Stomach (tissue), 9 donors: ENCODE results near the gene RPS3. TPM values are rescaled to one million over a fixed set of nuclear protein-coding genes. Genes with fewer than 3 reads are reported as not detected.
"Not testable (repeated sequence)": the region's sequence is repeated elsewhere in the genome, so short reads cannot be mapped to it uniquely, and the experiment has no call there.

Experiments used
- DNase-seq, 2 donors: peaks; one replicate each; pipeline versions ENCODE4 v3.0.0 to v3.0.0-alpha.2; 2013 to 2019
- H3K27ac ChIP-seq, 5 donors: fragments of 200-600 bp in 4 of 5; sonication (generic) in 4 of 5; one replicate each; pipeline ENCODE4 v1.5.1; 2013 to 2019; ENCODE audit warnings: mild to moderate bottlenecking in 1 of 5, moderate library complexity in 1 of 5
- H3K27me3 ChIP-seq, 3 donors: fragments of 200-600 bp; sonication (generic); one replicate each; pipeline ENCODE4 v1.5.1; 2017 to 2019; ENCODE audit warnings: mixed run types in 1 of 3
- H3K36me3 ChIP-seq, 4 donors: fragments of 200-600 bp; sonication (generic); 1 replicate in 3 of 4; 2 replicates in 1 of 4; pipeline ENCODE4 v1.5.1; 2016 to 2019
- H3K4me1 ChIP-seq, 4 donors: fragments of 200-600 bp; sonication (generic); one replicate each; pipeline ENCODE4 v1.5.1; 2016 to 2019
- H3K4me3 ChIP-seq, 4 donors: fragments of 200-600 bp; sonication (generic) in 3 of 4; one replicate each; pipeline ENCODE4 v1.5.1; 2016 to 2019; ENCODE audit warnings: mild to moderate bottlenecking in 1 of 4
- H3K9me3 ChIP-seq, 4 donors: fragments of 200-600 bp; sonication (generic); one replicate each; pipeline ENCODE4 v1.5.1; 2016 to 2019
- EP300 ChIP-seq: sonication (generic); formaldehyde crosslinking; IDR thresholded peaks from one replicate; pipeline ENCODE4 v1.6.1; 2017; ENCODE audit warnings: antibody characterized with exemption
- POLR2A ChIP-seq, 4 donors: fragments of 450-650 bp; IDR thresholded peaks; one replicate each; pipeline ENCODE4 v1.6.1; 2016; ENCODE audit warnings: antibody characterized with exemption in 4 of 4, control low read depth in 2 of 4, mild to moderate bottlenecking in 1 of 4, moderate library complexity in 1 of 4
- POLR2AphosphoS5 ChIP-seq, 3 donors: sonication (generic); formaldehyde crosslinking; IDR thresholded peaks; one replicate each; pipeline ENCODE4 v1.6.1; 2016; ENCODE audit warnings: antibody characterized with exemption in 3 of 3
- WGBS, 5 donors: extraction: QIAGEN DNeasy Blood & Tissue Kit in 3 of 5; methylation state at CpG; one replicate each; pipeline versions ENCODE4 v1.1.5 to v1.1.7; 2013 to 2018; 5-methylcytosine and 5-hydroxymethylcytosine counted together
- intact Hi-C: fragments of 100-400 bp; cut with DNase I; formaldehyde crosslinking; loops from one replicate; pipeline ENCODE4 v1.15.1; 2023; ENCODE audit warnings: low total_unique reads
- polyA plus RNA-seq, 3 donors: library from polyadenylated mRNA; stranded (reverse); fragments of 200-250 nt; gene quantifications; one replicate each; pipeline ENCODE4 v1.2.3, GENCODE V29; 2013
- total RNA-seq, 5 donors: library from RNA; depleted of rRNA; stranded (reverse); fragments of >200 nt; gene quantifications; one replicate each; pipeline versions ENCODE4 v1.1.0 to v1.2.3, GENCODE V29; 2014 to 2016
- TF ChIP-seq, protein P1 (sequence below), 7 experiments: fragments of 450-650 bp in 4 of 7; fragments of 200-600 bp in 3 of 7; sonication (generic) in 3 of 7; IDR thresholded peaks; one replicate each; pipeline ENCODE4 v1.5.1; 2016 to 2019; ENCODE audit warnings: antibody characterized with exemption in 7 of 7, control low read depth in 2 of 7, mild to moderate bottlenecking in 1 of 7
- donor health status: healthy with polysubstance abuse.
- donor health status: Bipolar disorder and iron deficiency.
- donor health status: healthy.

RPS3 gene
- total and polyA plus RNA-seq, 8 donors = 607 to 3,770 (median 1,532) TPM

DNA sequence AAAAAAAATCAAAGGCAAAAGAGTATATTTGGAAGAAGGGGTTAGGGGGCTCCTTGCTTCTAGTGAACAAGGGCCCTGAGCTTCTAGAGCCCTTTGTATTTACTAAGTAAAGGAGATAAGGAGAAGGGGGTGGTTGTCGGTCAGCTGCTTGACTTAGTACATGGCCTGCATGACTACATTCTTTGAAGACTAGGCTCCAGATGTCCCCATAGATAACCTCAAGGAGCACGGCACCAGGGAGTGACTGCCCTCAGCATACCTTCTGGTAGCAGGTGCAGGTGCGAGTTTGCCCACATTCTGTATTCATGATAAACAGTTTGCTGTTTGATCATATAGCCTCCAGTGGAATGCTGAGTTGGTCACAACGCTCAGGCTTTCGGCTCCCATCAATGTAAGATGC is 32.5 kb upstream of the RPS3 start:
- H3K4me1 ChIP-seq = peaks cover 20 to 42% (median 32%) of the 10 kb centered on the region in 4 donors
- intact Hi-C loops, H3K9me3 ChIP-seq, H3K4me3 ChIP-seq, H3K36me3 ChIP-seq, H3K27me3 ChIP-seq: not testable (repeated sequence)
- peak; percentile 14 to 84 for DNase-seq
- peak in 2 of 3 donors; percentile 56 to 57 for TF ChIP-seq POLR2AphosphoS5 (IDR thresholded peaks at IDR 0.05)
- WGBS, 5 donors = 34 to 73% (median 55%) methylated on average over 5 of the region's 5 CpGs
- H3K27ac ChIP-seq = peak overlapping the region; percentile 48 to 71 (median 62)

DNA sequence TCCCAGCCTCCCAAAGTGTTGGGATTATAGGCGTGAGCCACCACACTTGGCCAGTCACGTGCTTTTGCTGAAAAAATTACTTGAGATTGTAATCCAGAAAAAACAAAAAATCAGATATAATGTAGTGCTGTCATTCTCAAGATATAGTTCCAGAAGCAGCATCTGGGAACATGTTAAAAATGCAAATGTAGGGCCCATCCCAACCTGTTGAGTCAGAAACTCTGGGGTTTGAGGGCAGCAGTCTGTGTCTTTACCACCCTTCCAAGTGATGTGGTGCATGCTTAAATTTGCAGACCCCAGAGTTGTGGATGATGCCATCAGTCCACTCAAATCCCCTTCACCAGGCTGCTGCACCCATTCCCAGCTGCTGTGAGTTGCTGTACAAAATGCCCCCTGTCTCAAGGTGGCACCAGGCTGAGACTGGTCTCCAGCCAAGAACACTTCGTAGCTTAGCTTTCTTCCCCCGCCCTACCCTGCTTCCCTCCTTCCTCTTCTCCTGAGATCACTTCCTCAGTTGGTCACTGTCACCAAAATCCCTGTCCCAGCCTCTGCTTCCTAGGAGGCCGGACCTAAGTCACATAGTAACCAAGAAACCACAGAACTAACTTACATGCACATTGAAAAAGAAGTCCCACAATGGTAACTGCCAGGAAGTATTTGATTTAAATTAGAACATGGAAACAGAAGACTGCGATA is 29.6 kb upstream of the RPS3 start:
- WGBS, 5 donors = 46 to 65% (median 52%) methylated on average over 6 of the region's 6 CpGs
- no peaks in the 10 kb centered on the region for H3K9me3 ChIP-seq
- peak overlapping the region; percentile 53 to 81 (median 67) for H3K27ac ChIP-seq
- peak; percentile 30 to 58 for DNase-seq
- H3K4me3 ChIP-seq = no peak overlapping the region
- intact Hi-C loops = no loop called here
- TF ChIP-seq EP300 (no peak), POLR2AphosphoS5 (IDR thresholded peaks at IDR 0.05) (peak in 2 of 3 donors; percentile 6 to 27)
- H3K4me1 ChIP-seq = peaks cover 32 to 57% (median 47%) of the 10 kb centered on the region in 4 donors
- H3K36me3 ChIP-seq = no peaks in the 10 kb centered on the region
- no peaks in the 10 kb centered on the region for H3K27me3 ChIP-seq

DNA sequence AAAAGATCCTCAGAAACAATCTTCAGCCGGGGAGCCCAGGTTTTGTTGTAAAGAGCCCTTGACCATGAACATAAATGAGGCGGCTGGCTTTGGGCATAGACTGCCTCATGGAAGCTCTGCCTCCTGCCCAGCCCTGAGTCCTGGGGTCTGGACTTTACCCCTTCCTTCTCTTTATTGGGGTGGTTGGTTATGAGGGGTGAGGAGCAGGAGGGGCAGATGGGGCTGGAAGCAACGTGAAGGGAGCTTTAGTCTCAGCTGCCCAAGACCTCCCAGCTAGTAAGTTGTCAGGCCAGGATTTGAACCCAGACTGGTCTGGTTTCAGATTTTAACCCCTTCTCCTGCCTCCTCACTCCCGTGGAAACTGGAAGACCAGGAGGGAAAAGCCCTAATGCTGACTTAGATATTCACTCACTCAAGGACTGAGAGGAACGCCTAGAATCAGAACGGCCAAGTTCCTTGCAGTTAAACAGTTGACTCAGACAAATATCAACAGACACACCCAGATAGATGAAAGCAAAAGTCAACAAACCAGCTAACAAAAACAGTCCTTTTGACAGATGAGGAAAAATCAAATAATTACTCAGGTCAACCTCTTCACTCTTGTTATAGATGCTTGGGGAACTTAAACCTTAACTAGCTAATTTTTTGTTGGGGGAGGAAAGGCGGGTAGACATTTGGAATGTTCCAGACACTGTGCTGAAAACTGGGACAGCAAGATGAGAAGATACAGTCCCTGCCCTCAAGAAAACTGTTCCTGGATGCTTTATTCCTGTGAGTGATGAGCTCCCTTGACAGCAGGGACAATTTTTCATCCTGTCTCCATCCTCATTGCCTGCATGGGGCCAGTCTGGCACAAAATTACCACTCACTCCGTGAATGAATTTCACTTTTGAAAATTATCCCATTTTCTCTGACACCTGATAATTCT is 27.1 kb upstream of the RPS3 start:
- H3K4me3 ChIP-seq = no peak overlapping the region
- 30 to 43% (median 35%) methylated on average over 8 of the region's 8 CpGs for WGBS, 5 donors
- peak in 1 of 2 donors; percentile 77 for DNase-seq
- no peaks in the 10 kb centered on the region for H3K36me3 ChIP-seq
- H3K4me1 ChIP-seq = peaks cover 22 to 51% (median 35%) of the 10 kb centered on the region in 4 donors
- peak in 2 of 3 donors; percentile 58 to 81 for TF ChIP-seq POLR2AphosphoS5 (IDR thresholded peaks at IDR 0.05)
- TF ChIP-seq, protein P1, sequence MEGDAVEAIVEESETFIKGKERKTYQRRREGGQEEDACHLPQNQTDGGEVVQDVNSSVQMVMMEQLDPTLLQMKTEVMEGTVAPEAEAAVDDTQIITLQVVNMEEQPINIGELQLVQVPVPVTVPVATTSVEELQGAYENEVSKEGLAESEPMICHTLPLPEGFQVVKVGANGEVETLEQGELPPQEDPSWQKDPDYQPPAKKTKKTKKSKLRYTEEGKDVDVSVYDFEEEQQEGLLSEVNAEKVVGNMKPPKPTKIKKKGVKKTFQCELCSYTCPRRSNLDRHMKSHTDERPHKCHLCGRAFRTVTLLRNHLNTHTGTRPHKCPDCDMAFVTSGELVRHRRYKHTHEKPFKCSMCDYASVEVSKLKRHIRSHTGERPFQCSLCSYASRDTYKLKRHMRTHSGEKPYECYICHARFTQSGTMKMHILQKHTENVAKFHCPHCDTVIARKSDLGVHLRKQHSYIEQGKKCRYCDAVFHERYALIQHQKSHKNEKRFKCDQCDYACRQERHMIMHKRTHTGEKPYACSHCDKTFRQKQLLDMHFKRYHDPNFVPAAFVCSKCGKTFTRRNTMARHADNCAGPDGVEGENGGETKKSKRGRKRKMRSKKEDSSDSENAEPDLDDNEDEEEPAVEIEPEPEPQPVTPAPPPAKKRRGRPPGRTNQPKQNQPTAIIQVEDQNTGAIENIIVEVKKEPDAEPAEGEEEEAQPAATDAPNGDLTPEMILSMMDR (IDR thresholded peaks at IDR 0.05) = peak in 1 of 7 experiments; percentile 8
- no peak for TF ChIP-seq POLR2A (IDR thresholded peaks at IDR 0.05)
- no peaks in the 10 kb centered on the region for H3K9me3 ChIP-seq
- peak overlapping the region; percentile 60 to 85 (median 83) for H3K27ac ChIP-seq
- H3K27me3 ChIP-seq = no peaks in the 10 kb centered on the region
- intact Hi-C loops = no loop called here

DNA sequence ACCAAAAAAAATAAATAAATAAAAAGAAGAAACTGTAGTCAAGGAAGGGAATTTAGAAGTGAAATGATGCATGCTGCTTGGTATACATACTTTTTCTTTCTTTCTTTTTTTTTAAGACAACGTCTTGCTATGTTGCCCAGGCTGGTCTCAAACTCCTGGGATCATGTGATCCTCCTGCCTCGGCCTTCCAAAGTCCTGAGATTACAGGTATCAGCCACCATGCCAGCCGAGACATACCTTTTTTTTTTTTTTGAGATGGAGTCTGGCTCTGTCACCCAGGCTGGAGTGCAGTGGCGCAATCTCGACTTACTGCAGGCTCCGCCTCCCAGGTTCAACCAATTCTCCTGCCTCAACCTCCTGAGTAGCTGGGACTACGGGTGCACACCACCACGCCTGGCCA is 26.1 kb upstream of the RPS3 start:
- Histone ChIP-seq H3K4me3 (no peak overlapping the region), H3K9me3 (no peaks in the 10 kb centered on the region), H3K27ac (peak overlapping the region in 3 of 5 donors; percentile 77 to 85 (median 84)), H3K27me3 (no peaks in the 10 kb centered on the region), H3K4me1 (peaks cover 22 to 47% (median 33%) of the 10 kb centered on the region in 4 donors), H3K36me3 (no peaks in the 10 kb centered on the region)
- intact Hi-C loops = no loop called here
- 71 to 86% (median 82%) methylated on average over 8 of the region's 8 CpGs for WGBS, 5 donors
- no peak for DNase-seq
- no peak for TF ChIP-seq EP300
- TF ChIP-seq, protein P1 (IDR thresholded peaks at IDR 0.05) = no peak
- TF ChIP-seq POLR2A (IDR thresholded peaks at IDR 0.05) = no peak
- TF ChIP-seq POLR2AphosphoS5 (IDR thresholded peaks at IDR 0.05) = no peak

DNA sequence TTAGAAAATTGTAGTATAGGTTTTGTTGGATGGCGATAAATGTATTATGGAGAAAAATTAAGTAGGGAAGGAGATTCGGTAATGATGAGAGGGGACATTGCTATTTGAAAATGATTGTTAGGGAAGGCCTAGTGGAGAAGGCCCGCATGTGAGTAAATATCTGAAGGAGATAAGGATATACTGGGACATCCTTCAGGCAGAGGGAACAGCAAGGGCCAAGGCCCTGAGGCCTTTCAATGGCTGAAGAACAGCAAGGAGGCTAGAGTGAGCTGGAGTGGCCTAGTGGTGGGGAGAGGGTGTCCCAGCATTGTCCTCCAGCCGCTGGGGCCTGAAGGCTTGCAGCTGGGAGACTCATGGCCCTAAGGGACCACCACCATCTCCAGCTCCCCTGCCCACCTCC is 24.7 kb upstream of the RPS3 start:
- no peak for DNase-seq
- Histone ChIP-seq H3K36me3 (no peaks in the 10 kb centered on the region), H3K27me3 (no peaks in the 10 kb centered on the region), H3K4me1 (peaks cover 20 to 44% (median 32%) of the 10 kb centered on the region in 4 donors), H3K9me3 (no peaks in the 10 kb centered on the region), H3K4me3 (no peak overlapping the region), H3K27ac (no peak overlapping the region)
- TF ChIP-seq POLR2A (IDR thresholded peaks at IDR 0.05) (no peak), EP300 (no peak), POLR2AphosphoS5 (IDR thresholded peaks at IDR 0.05) (no peak)
- TF ChIP-seq, protein P1 (IDR thresholded peaks at IDR 0.05) = no peak
- WGBS, 5 donors = 86 to 94% (median 87%) methylated on average over 4 of the region's 4 CpGs
- intact Hi-C loops = no loop called here
